Body of pancreas (tissue), 4 donors: ENCODE data around the gene NTRK1. TPM values are rescaled to one million over a fixed set of nuclear protein-coding genes. Genes with fewer than 3 reads are reported as not detected.
A peak's percentile ranks its signal among the peaks of the same experiment; 100 is the strongest.

ENCODE experiments used
- ATAC-seq: fragments of 150-250 bp; one replicate; pipeline ENCODE4 v1.9.1; 2016
- DNase-seq, 4 donors: peaks; one replicate each; pipeline ENCODE4 v3.0.0-alpha.2; 2019
- H3K27ac ChIP-seq, 4 donors: fragments of 200-600 bp; sonication (generic); 1 replicate in 3 of 4; 2 replicates in 1 of 4; pipeline versions ENCODE4 v1.5.1 to v1.6.1; 2016 to 2019; ENCODE audit warnings: mild to moderate bottlenecking in 1 of 4, mixed read lengths in 1 of 4, moderate library complexity in 1 of 4
- H3K27me3 ChIP-seq, 2 donors: fragments of 200-600 bp; sonication (generic); one replicate each; pipeline ENCODE4 v1.6.0; 2016; ENCODE audit warnings: mild to moderate bottlenecking in 1 of 2
- H3K36me3 ChIP-seq, 2 donors: fragments of 200-600 bp; sonication (generic); replicated peaks in 1 of 2; 2 replicates each; pipeline ENCODE4 v1.5.1; 2016; ENCODE audit warnings: low read depth in 2 of 2; ENCODE audit not compliant: insufficient read depth in 1 of 2
- H3K4me1 ChIP-seq: fragments of 200-600 bp; sonication (generic); one replicate; pipeline ENCODE4 v1.6.0; 2016
- H3K4me3 ChIP-seq, 2 donors: fragments of 200-600 bp; sonication (generic); 1 replicate in 1 of 2; 2 replicates in 1 of 2; pipeline ENCODE4 v1.5.1; 2016 to 2019
- H3K9me3 ChIP-seq, 3 donors: fragments of 200-600 bp; sonication (generic); 1 replicate in 2 of 3; 2 replicates in 1 of 3; pipeline ENCODE4 v1.5.1; 2016
- POLR2A ChIP-seq, 3 donors: fragments of 450-650 bp; IDR thresholded peaks; one replicate each; pipeline ENCODE4 v1.6.1; 2016; ENCODE audit warnings: antibody characterized with exemption in 3 of 3, mild to moderate bottlenecking in 2 of 3
- WGBS, 2 donors: methylation state at CpG; one replicate each; pipeline ENCODE4 v1.1.5; 2017; 5-methylcytosine and 5-hydroxymethylcytosine counted together
- intact Hi-C: fragments of 100-400 bp; cut with DNase I; formaldehyde crosslinking; loops from one replicate; pipeline ENCODE4 v1.15.1; 2023
- total RNA-seq, 2 donors: library from RNA; depleted of rRNA; stranded (reverse); fragments of >200 nt; gene quantifications; one replicate each; pipeline ENCODE4 v1.1.0, GENCODE V29; 2016
- TF ChIP-seq, protein P1 (sequence below), 7 experiments: fragments of 450-650 bp in 4 of 7; fragments of 200-600 bp in 3 of 7; sonication (generic) in 3 of 7; IDR thresholded peaks; one replicate each; pipeline ENCODE4 v1.5.1; 2016 to 2019; ENCODE audit warnings: antibody characterized with exemption in 7 of 7

The NTRK1 gene
- total RNA-seq, 2 donors from 2014 or later = 0.99 TPM; not detected in 1

DNA sequence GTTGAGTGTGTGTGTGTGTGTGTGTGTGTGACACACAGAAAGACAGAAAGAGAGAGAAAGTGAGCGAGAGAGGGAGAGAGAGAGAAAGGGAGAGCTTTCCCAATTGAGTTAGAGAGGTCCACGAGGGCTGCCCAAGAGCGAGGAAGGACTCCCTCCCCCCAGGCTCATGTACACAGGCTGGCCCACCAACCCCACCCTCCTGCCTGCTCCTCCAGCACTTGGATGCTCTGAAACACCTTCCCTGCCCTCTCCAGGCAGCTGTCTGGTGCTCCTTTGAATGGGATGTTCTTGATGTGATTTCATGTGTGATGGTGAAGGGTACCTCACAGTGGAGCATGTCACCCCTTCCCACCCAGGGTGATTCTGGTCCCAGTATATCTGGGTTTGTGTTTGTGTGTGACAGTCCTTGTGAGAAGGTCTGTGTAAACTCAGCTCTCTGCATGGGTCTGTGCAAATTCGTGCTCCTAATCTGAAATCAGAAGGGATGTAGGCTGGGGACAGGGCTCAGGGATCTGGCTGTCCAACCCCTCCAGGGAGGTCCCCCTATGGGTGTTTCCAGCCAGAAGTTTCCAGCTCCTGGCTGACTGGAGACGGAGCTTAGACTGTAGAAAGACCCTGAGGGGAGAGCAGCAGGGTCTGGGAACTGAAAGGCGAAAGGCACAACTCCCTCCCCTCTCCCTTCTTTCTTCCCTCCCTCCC is 26.1 kb downstream of the NTRK1 start:
- Histone ChIP-seq H3K4me3 (no peak overlapping the region), H3K27me3 (no peaks in the 10 kb centered on the region), H3K27ac (no peak overlapping the region), H3K36me3 (no peaks in the 10 kb centered on the region), H3K9me3 (no peaks in the 10 kb centered on the region), H3K4me1 (no peaks in the 10 kb centered on the region)
- intact Hi-C loops = loop anchor here (10.0 kb wide), 1 partner anchor 192 kb away; no protein-coding TSS in a partner anchor
- WGBS, 2 donors = 35 to 39% methylated on average over 6 of the region's 6 CpGs
- ATAC-seq = no peak
- DNase-seq = no peak
- TF ChIP-seq, protein P1, sequence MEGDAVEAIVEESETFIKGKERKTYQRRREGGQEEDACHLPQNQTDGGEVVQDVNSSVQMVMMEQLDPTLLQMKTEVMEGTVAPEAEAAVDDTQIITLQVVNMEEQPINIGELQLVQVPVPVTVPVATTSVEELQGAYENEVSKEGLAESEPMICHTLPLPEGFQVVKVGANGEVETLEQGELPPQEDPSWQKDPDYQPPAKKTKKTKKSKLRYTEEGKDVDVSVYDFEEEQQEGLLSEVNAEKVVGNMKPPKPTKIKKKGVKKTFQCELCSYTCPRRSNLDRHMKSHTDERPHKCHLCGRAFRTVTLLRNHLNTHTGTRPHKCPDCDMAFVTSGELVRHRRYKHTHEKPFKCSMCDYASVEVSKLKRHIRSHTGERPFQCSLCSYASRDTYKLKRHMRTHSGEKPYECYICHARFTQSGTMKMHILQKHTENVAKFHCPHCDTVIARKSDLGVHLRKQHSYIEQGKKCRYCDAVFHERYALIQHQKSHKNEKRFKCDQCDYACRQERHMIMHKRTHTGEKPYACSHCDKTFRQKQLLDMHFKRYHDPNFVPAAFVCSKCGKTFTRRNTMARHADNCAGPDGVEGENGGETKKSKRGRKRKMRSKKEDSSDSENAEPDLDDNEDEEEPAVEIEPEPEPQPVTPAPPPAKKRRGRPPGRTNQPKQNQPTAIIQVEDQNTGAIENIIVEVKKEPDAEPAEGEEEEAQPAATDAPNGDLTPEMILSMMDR (IDR thresholded peaks at IDR 0.05) = no peak
- no peak for TF ChIP-seq POLR2A (IDR thresholded peaks at IDR 0.05)

DNA sequence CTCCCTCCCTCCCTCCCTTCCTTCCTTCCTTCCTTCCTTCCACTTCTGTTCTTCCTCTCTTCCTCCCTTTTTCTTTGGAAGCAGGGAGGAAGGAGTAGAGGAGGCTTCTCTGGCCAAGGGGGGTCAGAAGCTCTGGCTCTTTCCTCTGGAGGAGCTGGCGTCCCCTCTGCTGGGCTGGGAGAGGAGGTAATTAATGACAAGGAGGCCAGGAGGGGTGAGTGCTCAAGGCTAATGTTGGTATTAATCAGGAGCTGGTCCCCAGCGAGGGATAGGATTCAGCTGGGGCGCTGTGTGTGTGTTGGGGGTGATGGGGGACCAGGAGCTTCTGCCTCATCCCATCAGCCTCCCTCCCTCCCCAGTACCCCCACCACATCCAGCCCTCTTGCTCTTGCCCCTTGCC is 26.7 kb downstream of the NTRK1 start:
- Histone ChIP-seq H3K4me3 (no peak overlapping the region), H3K27ac (no peak overlapping the region), H3K27me3 (no peaks in the 10 kb centered on the region), H3K9me3 (no peaks in the 10 kb centered on the region), H3K4me1 (peaks cover 4% of the 10 kb centered on the region), H3K36me3 (no peaks in the 10 kb centered on the region)
- 25 to 27% methylated on average over 3 of the region's 3 CpGs for WGBS, 2 donors
- TF ChIP-seq POLR2A (IDR thresholded peaks at IDR 0.05) = no peak
- TF ChIP-seq, protein P1 (IDR thresholded peaks at IDR 0.05) = no peak
- no peak for DNase-seq
- intact Hi-C loops = loop anchor here (10.0 kb wide), 1 partner anchor 193 kb away; no protein-coding TSS in a partner anchor
- no peak for ATAC-seq

DNA sequence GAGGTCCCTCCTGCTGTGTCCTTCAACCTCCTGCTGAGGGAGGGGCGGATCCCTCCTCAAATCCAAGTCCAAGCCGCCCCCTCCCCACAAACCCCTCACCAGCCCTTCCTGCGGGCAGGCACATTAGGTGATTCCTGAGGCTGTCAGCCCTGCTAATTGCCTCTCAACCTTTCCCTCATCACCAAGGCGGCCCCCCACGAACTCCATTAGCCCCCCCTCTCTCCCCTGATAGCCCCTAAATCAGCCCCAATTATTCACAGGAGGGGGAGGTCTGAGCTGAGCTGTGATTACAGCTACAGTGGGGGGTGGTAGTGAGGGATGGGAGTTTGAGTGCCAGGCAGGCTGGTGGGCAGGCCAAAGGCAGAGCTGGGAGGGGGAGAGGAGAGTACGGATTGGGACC is 27.1 kb downstream of the NTRK1 start:
- H3K4me1 ChIP-seq = peaks cover 9% of the 10 kb centered on the region
- ATAC-seq = no peak
- no peaks in the 10 kb centered on the region for H3K36me3 ChIP-seq
- no peak overlapping the region for H3K27ac ChIP-seq
- H3K9me3 ChIP-seq = no peaks in the 10 kb centered on the region
- DNase-seq = no peak
- TF ChIP-seq, protein P1 (IDR thresholded peaks at IDR 0.05) = no peak
- TF ChIP-seq POLR2A (IDR thresholded peaks at IDR 0.05) = no peak
- intact Hi-C loops = loop anchor here (10.0 kb wide), 1 partner anchor 193 kb away; no protein-coding TSS in a partner anchor
- H3K27me3 ChIP-seq = peaks cover 0 to under 1% of the 10 kb centered on the region in 2 donors
- WGBS, 2 donors = 14 to 24% methylated on average over 6 of the region's 6 CpGs
- H3K4me3 ChIP-seq = no peak overlapping the region

DNA sequence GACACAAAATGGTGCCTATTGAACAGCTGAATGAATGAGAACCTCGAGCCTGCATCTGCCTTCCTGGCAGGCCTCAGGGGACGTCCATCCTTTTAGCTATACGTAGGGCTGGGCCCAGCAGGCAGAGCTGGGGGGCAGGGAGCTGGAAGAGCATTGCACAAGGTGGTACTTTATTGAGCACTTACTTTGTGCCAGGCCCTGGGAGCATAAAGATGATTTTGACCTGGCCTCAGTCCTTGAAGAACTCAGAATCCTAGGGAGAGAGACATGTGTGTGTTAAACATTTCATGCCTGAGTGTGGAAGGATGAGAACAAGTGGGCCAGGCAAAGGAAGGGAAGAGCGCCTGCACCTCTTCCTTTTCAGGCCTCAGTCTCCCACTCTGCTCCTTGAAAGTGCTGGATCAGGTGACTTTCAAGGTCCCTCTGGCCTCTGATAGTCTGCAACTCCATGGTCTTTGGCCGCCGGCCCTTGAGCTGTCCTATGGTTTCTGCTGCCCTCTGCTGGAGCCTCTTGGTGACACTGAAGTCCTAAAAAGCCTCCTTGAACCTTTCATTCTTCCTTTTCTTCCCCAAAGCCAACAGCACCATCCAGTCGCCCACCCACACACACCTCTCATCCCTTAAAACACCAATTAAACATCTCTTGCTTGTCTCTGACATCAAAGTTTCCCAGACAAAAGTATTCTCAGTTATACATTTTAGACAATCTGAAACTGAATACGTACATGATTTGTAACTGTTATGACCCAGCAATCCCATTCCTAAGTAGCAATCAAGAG is 29.3 kb downstream of the NTRK1 start:
- peaks cover 0 to 13% of the 10 kb centered on the region in 2 donors for H3K27me3 ChIP-seq
- TF ChIP-seq POLR2A (IDR thresholded peaks at IDR 0.05) = no peak
- TF ChIP-seq, protein P1 (IDR thresholded peaks at IDR 0.05) = peak; percentile 69 to 81 (median 78)
- no peaks in the 10 kb centered on the region for H3K9me3 ChIP-seq
- WGBS, 2 donors = 41 to 42% methylated on average over 8 of the region's 8 CpGs
- DNase-seq (peak; percentile 85 to 92 (median 86)), ATAC-seq (peak; percentile 75)
- intact Hi-C loops = loop anchor here (10.0 kb wide), 1 partner anchor 195 kb away; no protein-coding TSS in a partner anchor
- H3K27ac ChIP-seq = no peak overlapping the region
- H3K36me3 ChIP-seq = no peaks in the 10 kb centered on the region
- no peak overlapping the region for H3K4me3 ChIP-seq
- H3K4me1 ChIP-seq = peaks cover 12% of the 10 kb centered on the region
